IMR-90 (cell line): ENCODE measurements around the gene SH2D1B. TPM values are rescaled to one million over a fixed set of nuclear protein-coding genes. Genes with fewer than 3 reads are reported as not detected.
"Not testable (repeated sequence)": the region's sequence is repeated elsewhere in the genome, so short reads cannot be mapped to it uniquely, and the experiment has no call there.

Experiments used
- ATAC-seq: fragments of 200-7000 bp; cut with Tn5 transposase; 2 replicates; pipeline ENCODE4 v1.9.1; 2020; ENCODE audit warnings: low read depth, mild to moderate bottlenecking, moderate library complexity
- BruUV-seq: library from RNA; stranded (reverse); fragments of 400-500 nt; replicated peaks from 2 replicates; lab custom pipeline; 2021; lab: Mats Ljungman, UMichigan
- CTCF ChIA-PET: fragments of 300-600 bp; formaldehyde crosslinking; extraction: SDS; loops from one replicate; lab custom pipeline; 2021; ENCODE audit warnings: antibody characterized with exemption; lab: Yijun Ruan, JAX
- POLR2A ChIA-PET: fragments of 300-600 bp; sonication (Branson Sonifier 250); formaldehyde crosslinking; loops from one replicate; lab custom pipeline; 2022; ENCODE audit warnings: antibody characterized with exemption; ENCODE audit not compliant: unreplicated experiment; lab: Charles Lee
- DNase-seq: peaks from one replicate; pipeline ENCODE4 v3.0.0; 2013
- H2AFZ ChIP-seq: replicated peaks from 2 replicates; pipeline ENCODE3; 2013; ENCODE audit warnings: low read length, mild to moderate bottlenecking; ENCODE audit not compliant: poor library complexity
- H2AK5ac ChIP-seq: 2 replicates; pipeline ENCODE4 v1.6.1; 2013; ENCODE audit warnings: low read depth, low read length, inconsistent platforms
- H2AK9ac ChIP-seq: replicated peaks from 2 replicates; pipeline ENCODE3; 2013; ENCODE audit warnings: mild to moderate bottlenecking, low read depth, low read length, moderate library complexity; ENCODE audit not compliant: poor library complexity
- H2BK120ac ChIP-seq: 2 replicates; pipeline ENCODE4 v1.6.1; 2013; ENCODE audit warnings: low read depth, low read length, inconsistent platforms
- H2BK15ac ChIP-seq: 3 replicates; pipeline ENCODE4 v1.6.1; 2013; ENCODE audit warnings: low read depth, low read length, inconsistent platforms
- H2BK20ac ChIP-seq: 2 replicates; pipeline ENCODE4 v1.6.1; 2013; ENCODE audit warnings: low read depth, mild to moderate bottlenecking, inconsistent platforms, low read length, moderate library complexity
- H2BK5ac ChIP-seq: 2 replicates; pipeline ENCODE4 v1.6.1; 2013; ENCODE audit warnings: mild to moderate bottlenecking, low read depth, low read length, inconsistent platforms; ENCODE audit not compliant: poor library complexity, severe bottlenecking
- H3K14ac ChIP-seq: replicated peaks from 2 replicates; pipeline ENCODE4 v1.6.1; 2013; ENCODE audit warnings: low read depth, low read length, inconsistent platforms
- H3K18ac ChIP-seq: 2 replicates; pipeline ENCODE4 v1.6.1; 2013; ENCODE audit warnings: low read depth, low read length, control low read depth
- H3K23ac ChIP-seq: 2 replicates; pipeline ENCODE4 v1.6.1; 2013; ENCODE audit warnings: low read depth, low read length, inconsistent platforms
- H3K27ac ChIP-seq: 2 replicates; pipeline ENCODE4 v1.5.1; 2013; ENCODE audit warnings: mild to moderate bottlenecking, control low read depth, low read length; ENCODE audit not compliant: insufficient read depth
- H3K27me3 ChIP-seq: 2 replicates; pipeline ENCODE4 v1.6.1; 2013; ENCODE audit warnings: low read length; ENCODE audit not compliant: control insufficient read depth, insufficient read depth
- H3K36me3 ChIP-seq: 2 replicates; pipeline ENCODE4 v1.6.1; 2013; ENCODE audit warnings: low read length, mixed read lengths; ENCODE audit not compliant: control insufficient read depth, insufficient read depth
- H3K4ac ChIP-seq: 2 replicates; pipeline ENCODE4 v1.6.1; 2013; ENCODE audit warnings: low read depth, low read length, inconsistent platforms
- H3K4me1 ChIP-seq: 2 replicates; pipeline ENCODE4 v1.6.1; 2013; ENCODE audit warnings: low read length, mixed read lengths; ENCODE audit not compliant: control insufficient read depth, insufficient read depth
- H3K4me2 ChIP-seq: 2 replicates; pipeline ENCODE4 v1.6.1; 2013; ENCODE audit warnings: low read depth, mild to moderate bottlenecking, control low read depth, low read length, moderate library complexity
- H3K4me3 ChIP-seq: 2 replicates; pipeline ENCODE4 v1.5.1; 2013; ENCODE audit warnings: low read depth, mild to moderate bottlenecking, control low read depth, low read length, moderate library complexity; ENCODE audit not compliant: insufficient read depth
- H3K56ac ChIP-seq: 2 replicates; pipeline ENCODE4 v1.6.1; 2013; ENCODE audit warnings: low read length, inconsistent platforms; ENCODE audit not compliant: insufficient read depth; ENCODE audit errors: extremely low read depth
- H3K79me1 ChIP-seq, 2 experiments: 2 replicates each; pipeline ENCODE4 v1.6.1; 2013; ENCODE audit warnings: low read length in 2 of 2, inconsistent platforms in 1 of 2, low read depth in 1 of 2
- H3K9ac ChIP-seq: 2 replicates; pipeline ENCODE4 v1.6.1; 2013; ENCODE audit warnings: low read depth, low read length, control low read depth
- H3K9me1 ChIP-seq: 2 replicates; pipeline ENCODE4 v1.6.1; 2013; ENCODE audit warnings: low read length, inconsistent platforms; ENCODE audit not compliant: insufficient read depth
- H3K9me3 ChIP-seq: 2 replicates; pipeline ENCODE4 v1.6.1; 2013; ENCODE audit warnings: low read length; ENCODE audit not compliant: control insufficient read depth, insufficient read depth
- H4K20me1 ChIP-seq: 2 replicates; pipeline ENCODE4 v1.6.1; 2013; ENCODE audit warnings: low read length, inconsistent platforms; ENCODE audit not compliant: insufficient read depth
- H4K5ac ChIP-seq: 2 replicates; pipeline ENCODE4 v1.6.1; 2013; ENCODE audit warnings: mild to moderate bottlenecking, low read depth, low read length, control low read depth
- H4K8ac ChIP-seq, 2 experiments: 2 replicates each; pipeline ENCODE4 v1.6.1; 2013; ENCODE audit warnings: low read depth in 2 of 2, low read length in 2 of 2, control low read depth in 1 of 2, inconsistent platforms in 1 of 2
- H4K91ac ChIP-seq: 2 replicates; pipeline ENCODE4 v1.6.1; 2013; ENCODE audit warnings: low read depth, low read length, inconsistent platforms; ENCODE audit not compliant: insufficient read depth
- WGBS, 2 experiments: methylation state at CpG; one replicate each; pipeline versions ENCODE4 v1.1.5 to v1.1.7; 2013; ENCODE audit warnings: missing lambda C conversion rate in 2 of 2; ENCODE audit not compliant: insufficient read length in 1 of 2; ENCODE audit errors: extremely low coverage in 2 of 2; 5-methylcytosine and 5-hydroxymethylcytosine counted together
- dilution Hi-C: fragments of 300-500 bp; cut with HindIII; formaldehyde crosslinking; loops from one replicate; pipeline ENCODE4 v1.14.3; 2018; ENCODE audit warnings: low sequenced_read_pairs; ENCODE audit not compliant: unreplicated experiment
- in situ Hi-C: fragments of 300-500 bp; cut with MboI; formaldehyde crosslinking; loops from 3 replicates; pipeline ENCODE4 v1.14.3; 2019; ENCODE audit warnings: low sequenced_read_pairs, inconsistent platforms, mixed read lengths
- intact Hi-C: fragments of 100-400 bp; cut with micrococcal nuclease; formaldehyde crosslinking; loops from 2 replicates; pipeline ENCODE4 v1.10.0; 2022
- polyA plus RNA-seq, 3 experiments: library from polyadenylated mRNA; depleted of rRNA; stranded (reverse); fragments of >200 nt; gene quantifications; 2 replicates each; pipeline ENCODE4 v1.2.3, GENCODE V29; 2012; ENCODE audit warnings: low replicate concordance in 1 of 3
- total RNA-seq: library from RNA; depleted of rRNA; stranded (reverse); fragments of >200 nt; gene quantifications from 2 replicates; pipeline ENCODE4 v1.2.3, GENCODE V29; 2012

The SH2D1B gene
- total and polyA plus RNA-seq, 2 of the 4 experiments (the other 2 are of a cell fraction), result 0.03 to 0.18 TPM

- CTCF ChIA-PET, H4K20me1 ChIP-seq, H3K56ac ChIP-seq, ATAC-seq, H2BK120ac ChIP-seq, H3K36me3 ChIP-seq, H3K18ac ChIP-seq, H4K91ac ChIP-seq, H3K4ac ChIP-seq, H3K23ac ChIP-seq, H2BK20ac ChIP-seq, dilution Hi-C loops, H3K14ac ChIP-seq, H4K5ac ChIP-seq, BruUV-seq, H3K79me1 ChIP-seq, H3K9me1 ChIP-seq, H2BK5ac ChIP-seq, H3K4me2 ChIP-seq, DNase-seq, H2BK15ac ChIP-seq, H2AFZ ChIP-seq, H3K9me3 ChIP-seq, H3K27me3 ChIP-seq, POLR2A ChIA-PET, H2AK9ac ChIP-seq, H3K4me1 ChIP-seq, H3K4me3 ChIP-seq, H4K8ac ChIP-seq, in situ Hi-C loops, intact Hi-C loops, H2AK5ac ChIP-seq, H3K27ac ChIP-seq, H3K9ac ChIP-seq: not testable (repeated sequence)
- 89% methylated on average over 18 of the region's 47 CpGs; no CpG with 5 or more reads in 1 of the 2 experiments for WGBS, 2 experiments
Observed at GRCh38 chr1:162432977-162433713, 21.2 kb upstream of the SH2D1B start.
